Adrenal gland (tissue), 5 donors: ENCODE results near the gene BCL2.

Experiments
- CTCF ChIP-seq, 6 experiments: fragments of 450-650 bp in 4 of 6; fragments of 200-600 bp in 2 of 6; sonication (generic) in 1 of 6; IDR thresholded peaks; 1 replicate in 5 of 6; 2 replicates in 1 of 6; pipeline versions ENCODE4 v1.5.1 to v1.8.0; 2016 to 2021; ENCODE audit warnings: antibody characterized with exemption in 6 of 6, mild to moderate bottlenecking in 2 of 6, moderate library complexity in 1 of 6
- POLR2A ChIP-seq, 2 donors: fragments of 450-650 bp; IDR thresholded peaks; one replicate each; pipeline ENCODE4 v1.6.1; 2017; ENCODE audit warnings: antibody characterized with exemption in 2 of 2, mild to moderate bottlenecking in 2 of 2, moderate library complexity in 1 of 2
- donor health status: DM: no; HTN: no; CAD: no.

- TF ChIP-seq POLR2A (IDR thresholded peaks at IDR 0.05): no peak
- TF ChIP-seq CTCF (IDR thresholded peaks at IDR 0.05): no peak
Measured at GRCh38 chr18:63198868-63199742, 120.5 kb downstream of the BCL2 start.
